Measurements from ENCODE around the gene SHB.

DNA sequence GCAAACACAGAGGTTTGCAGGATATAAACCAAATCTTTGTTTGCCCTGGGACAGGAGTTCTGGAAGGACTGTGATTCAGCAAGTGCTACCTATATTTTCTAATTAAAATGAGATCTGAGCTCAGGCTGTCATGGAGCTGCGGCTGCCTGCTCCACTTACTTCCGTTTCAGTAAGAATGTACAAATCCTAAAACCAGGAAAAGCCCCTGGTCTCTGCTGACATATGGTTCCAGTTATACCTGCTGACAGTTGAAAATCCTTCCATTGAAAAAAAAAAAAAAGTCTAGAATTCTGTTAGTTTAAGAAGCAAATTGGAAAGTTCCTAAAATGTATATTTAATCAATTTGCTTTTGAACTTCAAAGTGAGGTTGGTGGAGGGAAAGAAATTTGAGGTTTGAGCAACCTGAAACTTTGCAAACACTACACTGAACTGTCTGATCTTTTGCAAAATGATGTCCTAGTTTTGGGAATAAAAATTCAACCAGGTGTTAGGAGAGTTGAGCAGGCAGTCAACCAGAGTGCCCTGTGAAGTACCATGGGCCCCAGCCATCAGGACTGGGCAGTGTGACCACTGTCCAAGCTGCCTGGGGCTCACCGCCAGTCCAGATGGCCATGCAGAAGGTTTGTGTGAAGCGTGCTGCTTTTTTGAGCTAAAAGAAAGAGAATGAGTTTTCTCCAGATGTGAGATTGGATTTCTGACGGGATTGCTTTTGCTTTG, 50.6 kb downstream of the SHB start:
- no peak for TF ChIP-seq POLR2AphosphoS5 (IDR thresholded peaks at IDR 0.05; ENCODE audit: low read depth, low read length)
- no peak for TF ChIP-seq TAF1 (IDR thresholded peaks at IDR 0.05; ENCODE audit: borderline replicate concordance, insufficient read depth, low read length)
- TF ChIP-seq FOXP2 (optimal IDR thresholded peaks at IDR 0.05; ENCODE audit: borderline replicate concordance, extremely low read depth, extremely low read length, insufficient read depth), result no peak
- TF ChIP-seq SIN3A (IDR thresholded peaks at IDR 0.05; ENCODE audit: borderline replicate concordance, insufficient read depth, low read length), result no peak
